NCI-H1930 (cell line): ENCODE measurements around the gene NCAM2.
"Not testable (repeated sequence)": the region's sequence is repeated elsewhere in the genome, so short reads cannot be mapped to it uniquely, and the experiment has no call there.

ENCODE experiments used
- DNase-seq, 2 experiments: peaks; one replicate each; lab custom pipeline; 2025; lab: John Stamatoyannopoulos, UW

Gene NCAM2

GRCh38 chr21:21103692-21104091, 105.5 kb downstream of the NCAM2 start:
- no peak for DNase-seq

GRCh38 chr21:21109736-21110135, 111.5 kb downstream of the NCAM2 start:
- no peak for DNase-seq

DNA sequence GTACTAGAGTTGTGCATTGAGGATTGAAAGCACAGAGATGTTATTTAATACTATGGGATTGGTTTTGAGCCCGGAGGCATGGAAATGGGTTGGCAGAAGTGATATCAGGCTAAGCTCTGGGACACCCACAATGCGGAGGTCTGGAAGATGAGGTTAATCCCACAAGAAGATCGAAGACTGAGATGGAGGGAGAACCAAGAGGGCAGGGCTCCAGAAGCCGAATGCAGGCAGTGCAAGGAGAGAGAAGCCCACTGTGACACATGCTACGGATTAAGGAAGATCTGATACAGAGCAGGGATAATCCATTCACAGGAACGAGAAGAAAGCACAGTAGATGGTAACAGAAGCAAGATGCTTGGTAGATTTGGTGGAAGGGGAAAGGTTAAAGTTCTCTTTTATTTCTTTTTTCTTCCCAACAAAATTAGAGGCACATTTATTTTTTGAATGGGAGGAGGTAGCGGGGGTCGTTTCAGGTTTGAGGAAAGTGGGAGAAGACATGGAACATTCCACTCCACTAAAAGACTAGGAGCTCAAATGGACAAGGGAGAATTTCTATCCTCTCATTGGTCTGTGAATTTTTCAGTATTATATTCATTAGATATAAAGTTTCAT, 113.2 kb downstream of the NCAM2 start:
- DNase-seq: no peak

DNA sequence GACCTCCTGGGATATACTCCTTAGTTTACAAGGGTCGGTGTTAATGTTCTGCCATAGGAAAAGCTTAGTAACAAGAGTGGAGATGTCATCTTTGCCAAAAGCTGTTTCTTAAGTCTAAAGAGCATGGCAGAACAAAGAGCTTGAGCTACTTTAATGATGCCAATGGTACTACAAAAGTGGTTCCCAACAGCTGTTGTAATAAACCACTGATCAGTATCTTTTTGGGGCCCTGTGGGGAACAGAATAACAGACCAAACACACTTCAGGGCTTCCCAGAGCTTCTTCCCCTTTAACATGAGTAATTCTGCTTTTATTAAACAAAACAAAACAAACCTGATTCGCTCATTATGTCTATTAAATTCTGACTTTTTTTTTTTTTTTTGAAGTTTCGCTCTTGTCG, 116.3 kb downstream of the NCAM2 start:
- DNase-seq: no peak

- DNase-seq: no peak
These were observed 120.9 kb downstream of the NCAM2 start for GRCh38 chr21:21119091-21119490.

GRCh38 chr21:21122680-21123079, 124.5 kb downstream of the NCAM2 start:
- no peak for DNase-seq

- DNase-seq: no peak
These were observed 134.2 kb downstream of the NCAM2 start for GRCh38 chr21:21132390-21132789.

DNA sequence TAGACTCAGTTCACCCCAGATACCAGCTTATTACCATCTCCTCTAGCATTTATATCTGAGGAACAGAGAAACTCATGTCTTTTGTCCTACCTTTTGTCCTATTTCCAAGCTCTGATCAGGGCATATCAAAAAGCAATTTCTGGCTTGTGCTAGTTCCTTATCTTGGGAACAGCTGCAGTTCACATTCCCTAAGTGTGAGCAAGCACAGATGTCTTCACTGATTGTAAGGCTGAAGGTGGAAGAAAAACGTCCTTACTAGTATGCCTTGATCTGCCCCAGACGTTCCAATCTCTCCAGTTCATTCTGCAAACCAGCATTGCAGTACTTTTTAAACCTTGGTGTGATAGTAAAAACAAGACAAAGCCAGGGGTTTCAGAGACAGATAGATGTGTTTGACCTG, 139.8 kb downstream of the NCAM2 start:
- no peak for DNase-seq

DNA sequence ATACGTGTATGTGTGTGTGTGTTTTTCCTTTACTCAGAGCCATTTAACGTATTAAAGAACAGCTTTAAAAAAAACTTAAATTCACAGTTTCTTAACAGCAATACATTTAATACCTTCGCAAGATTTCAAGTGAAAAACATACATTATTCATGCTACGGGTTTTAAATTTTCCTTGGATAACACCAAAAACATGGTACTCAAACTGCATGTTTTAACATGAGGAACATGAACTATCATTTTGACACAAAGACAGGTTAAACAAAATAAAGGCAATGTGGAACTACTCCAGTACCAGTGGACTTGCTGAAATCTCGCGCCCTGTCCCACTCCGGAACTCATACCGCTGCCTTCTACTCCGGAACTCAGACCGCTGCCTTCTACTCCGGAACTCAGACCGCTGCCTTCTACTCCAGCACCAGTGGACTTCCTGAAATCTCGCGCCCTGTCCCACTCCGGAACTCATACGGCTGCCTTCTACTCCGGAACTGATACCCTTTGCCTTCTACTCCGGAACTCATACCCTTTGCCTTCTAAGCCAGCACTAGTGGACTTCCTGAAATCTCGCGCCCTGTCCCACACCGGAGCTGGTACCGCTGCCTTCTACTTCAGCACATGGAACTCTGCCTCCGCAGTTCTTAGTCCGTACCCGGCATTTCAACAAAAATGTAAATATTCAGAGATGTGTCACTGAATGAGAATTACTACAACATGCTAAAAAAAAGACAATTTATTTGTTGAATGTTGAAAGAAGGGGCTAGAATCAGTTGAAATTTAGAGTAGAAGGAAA, 148.6 kb downstream of the NCAM2 start:
- DNase-seq: no peak

DNA sequence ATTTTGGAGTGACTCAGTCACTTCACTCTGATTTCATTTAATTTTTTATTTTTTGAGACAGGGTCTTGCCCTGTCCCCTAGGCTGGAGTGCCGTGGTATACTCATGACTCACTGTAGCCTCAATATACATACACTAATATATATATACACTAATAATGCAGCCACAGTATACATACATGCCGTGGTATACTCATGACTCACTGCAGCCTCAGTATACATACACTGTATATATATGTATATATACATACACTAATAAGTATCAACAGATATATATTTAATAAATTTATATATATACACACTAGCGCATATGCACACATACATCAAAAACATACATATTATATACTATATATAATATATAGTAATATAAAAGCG, 149.2 kb downstream of the NCAM2 start:
- DNase-seq: no peak

GRCh38 chr21:21148009-21148408, 149.8 kb downstream of the NCAM2 start:
- no peak for DNase-seq

DNA sequence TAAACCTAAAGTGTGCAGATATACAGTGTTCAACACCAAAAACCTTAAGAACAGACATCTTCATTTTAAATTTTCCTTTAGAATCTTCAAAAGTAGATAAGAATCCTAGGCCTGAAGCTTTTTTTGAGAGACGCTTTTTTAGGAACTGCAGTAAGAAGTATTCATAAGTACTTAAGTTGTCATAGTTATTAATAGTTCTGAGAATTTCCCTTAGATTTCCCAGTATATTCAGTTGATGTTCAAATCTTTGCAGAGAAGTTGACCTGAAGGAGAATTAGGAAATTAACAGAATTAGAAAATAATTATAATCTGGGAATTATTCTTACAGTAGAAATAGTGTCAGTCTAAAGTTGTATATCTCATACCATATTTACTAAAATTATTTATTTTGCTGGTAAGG, 150.3 kb downstream of the NCAM2 start:
- DNase-seq: no peak

- DNase-seq: not testable (repeated sequence)
These were observed 151.2 kb downstream of the NCAM2 start for GRCh38 chr21:21149445-21149844.

GRCh38 chr21:21151231-21151630, 153.0 kb downstream of the NCAM2 start:
- no peak for DNase-seq

DNA sequence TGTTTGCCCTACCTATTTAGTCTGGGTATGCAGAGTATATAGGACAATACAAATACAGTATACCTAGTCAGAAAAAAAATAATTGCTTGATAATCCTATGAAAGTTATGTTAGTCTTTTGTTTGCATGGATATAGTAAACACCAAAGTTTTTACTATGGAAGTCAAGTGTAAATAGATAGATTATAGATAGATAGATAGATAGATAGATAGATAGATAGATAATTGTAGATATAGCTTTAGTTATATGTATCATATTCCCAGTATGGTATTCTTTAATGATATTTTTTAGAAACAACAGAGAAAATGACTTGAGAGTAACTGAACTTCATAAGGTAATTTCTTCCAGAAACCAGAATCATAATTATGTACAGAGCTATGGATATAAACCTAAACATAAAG, 158.2 kb downstream of the NCAM2 start:
- DNase-seq: no peak

GRCh38 chr21:21156957-21157356, 158.7 kb downstream of the NCAM2 start:
- no peak for DNase-seq

DNA sequence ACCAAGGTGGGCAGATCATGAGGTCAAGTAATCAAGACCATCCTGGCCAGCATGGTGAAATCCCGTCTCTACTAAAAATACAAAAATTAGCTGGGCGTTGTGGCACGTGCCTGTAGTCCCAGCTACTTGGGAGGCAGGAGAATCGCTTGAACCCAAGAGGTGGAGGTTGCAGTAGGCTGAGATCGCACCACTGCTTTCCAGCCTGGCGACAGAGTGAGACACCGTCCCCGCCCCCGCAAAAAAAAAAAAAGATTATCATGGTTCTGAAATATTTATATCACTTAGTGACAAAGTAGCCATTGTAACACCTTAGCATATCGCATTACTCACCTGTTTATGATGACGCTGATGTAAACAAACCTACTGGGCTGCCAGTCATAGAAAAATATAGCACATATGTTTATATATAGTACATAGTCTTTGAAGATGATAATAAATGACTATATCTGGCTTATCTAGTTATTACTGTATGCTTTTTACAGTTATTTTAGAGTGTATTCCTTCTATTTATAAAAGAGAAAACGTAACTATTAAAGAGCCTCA, 160.2 kb downstream of the NCAM2 start:
- no peak for DNase-seq

- DNase-seq: no peak
These were observed 161.2 kb downstream of the NCAM2 start for GRCh38 chr21:21159253-21159899.

- DNase-seq: no peak
These were observed 164.6 kb downstream of the NCAM2 start for GRCh38 chr21:21162786-21163185.

- peak; percentile 2 to 21 for DNase-seq
These were observed 165.7 kb downstream of the NCAM2 start for GRCh38 chr21:21163904-21164303.

GRCh38 chr21:21165063-21165645, 166.9 kb downstream of the NCAM2 start:
- no peak for DNase-seq

DNA sequence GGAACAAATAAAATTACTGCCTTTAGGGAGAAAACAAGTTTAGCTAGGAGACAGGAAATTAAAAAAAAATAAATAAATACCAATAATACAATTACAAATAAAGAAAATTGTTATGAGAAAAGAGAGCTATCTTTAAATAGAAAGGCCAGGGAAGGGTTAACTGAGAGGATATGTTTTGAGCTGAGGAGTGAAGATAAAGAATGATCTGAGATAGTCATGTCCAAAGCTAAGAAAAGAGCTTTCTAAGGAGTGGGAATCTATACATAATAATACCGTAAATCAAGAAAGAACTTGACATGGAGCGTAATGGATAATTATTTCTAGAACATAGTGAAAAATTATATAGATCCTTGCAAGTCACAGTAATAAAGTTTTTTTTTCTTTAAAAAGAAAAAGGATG, 176.5 kb downstream of the NCAM2 start:
- DNase-seq: no peak
